ENCODE measurements around the gene SRGAP1.

- TF ChIP-seq CTCF (IDR thresholded peaks at IDR 0.05; ENCODE audit: poor library complexity, severe bottlenecking) = no peak
- TF ChIP-seq EP300 (conservative IDR thresholded peaks at IDR 0.05; ENCODE audit: poor library complexity, severe bottlenecking) = no peak
- no peak for TF ChIP-seq RAD21 (conservative IDR thresholded peaks at IDR 0.05)
- TF ChIP-seq, protein P1, sequence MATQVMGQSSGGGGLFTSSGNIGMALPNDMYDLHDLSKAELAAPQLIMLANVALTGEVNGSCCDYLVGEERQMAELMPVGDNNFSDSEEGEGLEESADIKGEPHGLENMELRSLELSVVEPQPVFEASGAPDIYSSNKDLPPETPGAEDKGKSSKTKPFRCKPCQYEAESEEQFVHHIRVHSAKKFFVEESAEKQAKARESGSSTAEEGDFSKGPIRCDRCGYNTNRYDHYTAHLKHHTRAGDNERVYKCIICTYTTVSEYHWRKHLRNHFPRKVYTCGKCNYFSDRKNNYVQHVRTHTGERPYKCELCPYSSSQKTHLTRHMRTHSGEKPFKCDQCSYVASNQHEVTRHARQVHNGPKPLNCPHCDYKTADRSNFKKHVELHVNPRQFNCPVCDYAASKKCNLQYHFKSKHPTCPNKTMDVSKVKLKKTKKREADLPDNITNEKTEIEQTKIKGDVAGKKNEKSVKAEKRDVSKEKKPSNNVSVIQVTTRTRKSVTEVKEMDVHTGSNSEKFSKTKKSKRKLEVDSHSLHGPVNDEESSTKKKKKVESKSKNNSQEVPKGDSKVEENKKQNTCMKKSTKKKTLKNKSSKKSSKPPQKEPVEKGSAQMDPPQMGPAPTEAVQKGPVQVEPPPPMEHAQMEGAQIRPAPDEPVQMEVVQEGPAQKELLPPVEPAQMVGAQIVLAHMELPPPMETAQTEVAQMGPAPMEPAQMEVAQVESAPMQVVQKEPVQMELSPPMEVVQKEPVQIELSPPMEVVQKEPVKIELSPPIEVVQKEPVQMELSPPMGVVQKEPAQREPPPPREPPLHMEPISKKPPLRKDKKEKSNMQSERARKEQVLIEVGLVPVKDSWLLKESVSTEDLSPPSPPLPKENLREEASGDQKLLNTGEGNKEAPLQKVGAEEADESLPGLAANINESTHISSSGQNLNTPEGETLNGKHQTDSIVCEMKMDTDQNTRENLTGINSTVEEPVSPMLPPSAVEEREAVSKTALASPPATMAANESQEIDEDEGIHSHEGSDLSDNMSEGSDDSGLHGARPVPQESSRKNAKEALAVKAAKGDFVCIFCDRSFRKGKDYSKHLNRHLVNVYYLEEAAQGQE (IDR thresholded peaks at IDR 0.05; ENCODE audit: borderline replicate concordance) = no peak
- TF ChIP-seq MXI1 (conservative IDR thresholded peaks at IDR 0.05; ENCODE audit: poor library complexity, severe bottlenecking) = no peak
Measured at GRCh38 chr12:64184216-64184615, 339.7 kb downstream of the SRGAP1 start.

Measured in neural cell (in vitro differentiated cells).